Central memory CD4-positive, alpha-beta T cell (primary cell): ENCODE measurements around the gene ASNS.

Source experiments
- DNase-seq: peaks from one replicate; pipeline ENCODE4 v3.0.0; 2022

ASNS gene

GRCh38 chr7:97842772-97843345 lies 29.3 kb downstream of the ASNS start:
- DNase-seq, result no peak

DNA sequence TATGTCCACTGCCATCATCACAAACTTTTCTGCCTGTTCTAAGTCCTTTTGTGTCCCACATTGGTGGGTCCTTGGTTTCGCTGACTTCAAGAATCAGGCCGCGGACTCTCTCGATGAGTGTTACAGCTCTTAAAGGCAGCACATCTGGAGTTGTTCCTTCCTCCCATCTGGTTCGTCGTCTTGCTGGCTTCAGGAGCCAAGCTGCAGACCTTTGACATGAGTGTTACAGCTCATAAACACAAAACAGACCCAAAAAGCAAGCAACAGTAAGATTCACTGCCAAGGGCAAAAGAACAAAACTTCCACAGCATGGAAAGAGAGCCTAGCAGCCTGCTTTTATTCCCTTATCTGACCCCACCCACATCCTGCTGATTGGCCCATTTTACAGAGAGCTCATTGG lies 30.2 kb downstream of the ASNS start:
- DNase-seq, result no peak

GRCh38 chr7:97835296-97836138 lies 36.7 kb downstream of the ASNS start:
- peak; percentile 21 for DNase-seq

GRCh38 chr7:97819161-97819560 lies 53.0 kb downstream of the ASNS start:
- DNase-seq, result no peak

DNA sequence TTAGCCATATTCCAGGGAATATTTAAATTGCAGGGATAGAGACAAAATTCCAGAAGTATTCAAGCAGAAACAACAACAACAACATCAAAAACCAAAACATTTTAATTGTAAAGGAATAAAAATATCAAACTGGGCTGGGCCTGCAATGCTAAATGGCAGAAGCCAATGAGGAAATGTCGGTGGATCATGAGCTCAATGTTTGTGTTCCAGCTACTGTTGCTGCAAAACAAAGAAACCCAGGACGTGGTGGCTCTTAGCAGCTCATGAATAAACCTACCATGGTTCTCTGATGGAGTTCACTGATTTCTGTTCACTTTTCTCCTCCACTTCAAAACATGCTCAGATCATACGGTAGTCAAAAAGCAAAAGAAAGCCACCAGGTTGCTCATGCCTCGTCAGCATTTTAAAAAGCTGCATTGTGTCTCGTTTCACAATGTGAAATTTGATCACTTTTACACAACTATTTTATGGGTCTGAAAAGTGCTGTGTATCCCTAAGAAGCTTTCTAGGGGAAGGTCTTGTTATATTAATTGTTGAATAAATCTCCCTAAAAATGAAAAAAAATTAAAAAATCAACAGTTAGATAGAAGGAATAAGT lies 54.0 kb downstream of the ASNS start:
- no peak for DNase-seq
